ENCODE measurements around the gene SLC47A1. TPM values are rescaled to one million over a fixed set of nuclear protein-coding genes. Genes with fewer than 3 reads are reported as not detected.

The SLC47A1 gene
- polyA plus RNA-seq, 5 donors, result 0.75 to 2.8 (median 1.3) TPM

- DNase-seq, result no peak
Observed at GRCh38 chr17:19590912-19591551, 57.4 kb downstream of the SLC47A1 start.

DNA sequence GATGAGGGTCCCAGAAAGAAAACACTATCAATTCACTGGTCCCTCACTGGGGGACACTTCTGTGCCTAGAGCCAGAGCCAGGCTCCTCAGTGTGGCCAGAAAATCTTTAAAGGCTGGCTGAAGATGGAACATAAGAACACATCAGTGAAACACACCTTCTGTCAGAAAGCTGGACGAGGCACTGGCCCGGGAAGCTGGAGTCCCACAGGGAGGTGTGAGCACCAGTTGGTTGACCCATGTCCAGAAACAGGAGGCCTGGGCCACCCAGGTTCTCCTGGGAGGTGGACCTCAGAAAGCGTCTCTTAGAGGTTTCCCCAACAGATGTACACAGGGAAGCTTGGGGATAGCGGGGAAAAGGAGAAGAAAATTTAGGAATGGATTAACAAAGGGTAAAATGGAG lies 58.7 kb downstream of the SLC47A1 start:
- DNase-seq, result no peak

- DNase-seq, result no peak
Observed at GRCh38 chr17:19596869-19597268, 63.2 kb downstream of the SLC47A1 start.

DNA sequence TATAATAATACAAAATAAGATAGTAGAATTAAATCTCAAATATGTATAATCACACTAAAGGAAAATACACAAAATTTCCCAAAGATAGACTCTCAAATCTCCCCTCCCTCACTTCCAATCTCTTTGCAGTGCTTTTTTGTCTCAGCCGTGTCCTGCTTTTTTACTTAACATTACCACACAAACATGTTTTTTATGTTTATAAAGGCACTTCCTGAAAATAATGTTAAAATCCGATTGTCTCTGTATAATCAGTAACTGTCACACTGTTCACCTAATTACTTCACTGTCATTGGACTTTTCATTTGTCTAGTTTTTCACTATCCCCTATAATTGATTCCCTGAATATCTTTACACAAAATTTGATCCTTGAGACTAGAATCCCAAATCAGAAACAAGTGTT lies 76.7 kb downstream of the SLC47A1 start:
- DNase-seq, result no peak

- DNase-seq, result no peak
Observed at GRCh38 chr17:19610879-19611278, 77.2 kb downstream of the SLC47A1 start.

- no peak for DNase-seq
Observed at GRCh38 chr17:19613979-19614378, 80.3 kb downstream of the SLC47A1 start.

GRCh38 chr17:19614900-19615299 lies 81.2 kb downstream of the SLC47A1 start:
- no peak for DNase-seq

DNA sequence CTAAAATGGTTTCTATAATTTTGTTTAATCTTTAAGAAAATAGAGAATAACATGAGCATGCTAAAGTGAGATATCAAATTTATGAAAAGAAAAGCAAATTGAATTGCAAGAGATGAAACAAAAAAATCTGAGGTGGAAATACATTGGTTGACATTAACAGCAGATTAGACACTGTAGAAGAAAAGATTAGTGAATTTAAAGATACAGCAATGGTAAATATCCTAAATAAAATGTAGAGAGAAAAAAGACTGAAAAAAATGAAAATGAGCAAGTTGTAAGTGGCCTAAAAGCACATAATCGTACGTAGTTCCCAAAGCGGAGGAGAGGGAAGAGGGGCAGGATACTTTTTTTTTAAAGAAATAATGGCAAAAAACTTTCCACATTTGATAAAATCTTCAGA lies 84.4 kb downstream of the SLC47A1 start:
- DNase-seq, result no peak

GRCh38 chr17:19619705-19620325 lies 86.2 kb downstream of the SLC47A1 start:
- no peak for DNase-seq

- DNase-seq, result no peak
Observed at GRCh38 chr17:19621697-19622096, 88.0 kb downstream of the SLC47A1 start.

DNA sequence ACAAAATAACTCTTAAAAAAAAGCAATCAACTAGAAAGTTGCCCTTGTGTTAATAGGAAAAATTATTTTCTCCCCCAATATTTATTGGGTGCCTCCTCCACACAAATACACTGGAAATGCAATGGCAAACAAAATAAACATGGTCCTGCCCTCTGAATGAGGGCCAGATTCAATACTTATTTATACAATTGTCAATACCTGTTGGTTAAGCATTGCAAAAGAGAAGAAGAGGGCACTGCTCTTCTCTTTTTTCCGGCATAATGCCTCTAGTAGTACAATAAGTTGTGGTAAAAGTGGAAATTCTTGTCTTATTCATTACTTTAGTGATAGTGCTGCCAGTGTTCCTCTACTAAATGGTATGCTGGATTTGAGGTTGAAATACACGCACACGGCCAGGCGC lies 92.4 kb downstream of the SLC47A1 start:
- DNase-seq, result no peak

Other genes starting within 250 kb of the SLC47A1 start
- gene B9D1, start 171.1 kb upstream of the SLC47A1 start, polyA plus RNA-seq (ENCODE audit: insufficient read depth in 1 of 5, insufficient read length in 5 of 5, low replicate concordance in 1 of 5), result 10 to 100 TPM; 16.4 to 24.1 (median 22.1) TPM
- gene MAPK7, start 155.4 kb upstream of the SLC47A1 start, polyA plus RNA-seq (ENCODE audit: insufficient read depth in 1 of 5, insufficient read length in 5 of 5, low replicate concordance in 1 of 5), result 10 to 100 TPM; 19.6 to 30.4 (median 20.8) TPM
- 100 to 1,000 TPM; 445 to 675 (median 514) TPM for gene MFAP4, start 146.7 kb upstream of the SLC47A1 start, polyA plus RNA-seq (ENCODE audit: insufficient read depth in 1 of 5, insufficient read length in 5 of 5, low replicate concordance in 1 of 5)
- 1 to 10 TPM; 2.9 to 4.3 (median 4.0) TPM for gene RNF112, start 122.6 kb upstream of the SLC47A1 start, polyA plus RNA-seq (ENCODE audit: insufficient read depth in 1 of 5, insufficient read length in 5 of 5, low replicate concordance in 1 of 5)
- 10 to 100 TPM; 48.4 to 81.1 (median 69.8) TPM for gene ALDH3A2, start 114.9 kb downstream of the SLC47A1 start, polyA plus RNA-seq (ENCODE audit: insufficient read depth in 1 of 5, insufficient read length in 5 of 5, low replicate concordance in 1 of 5)
- gene SLC47A2, start 182.7 kb downstream of the SLC47A1 start, polyA plus RNA-seq (ENCODE audit: insufficient read depth in 1 of 5, insufficient read length in 5 of 5, low replicate concordance in 1 of 5), result under 1 TPM; 0.25 to 0.40 (median 0.30) TPM
- gene ALDH3A1, start 214.4 kb downstream of the SLC47A1 start, polyA plus RNA-seq (ENCODE audit: insufficient read depth in 1 of 5, insufficient read length in 5 of 5, low replicate concordance in 1 of 5), result under 1 TPM; 0.34 to 0.67 (median 0.39) TPM